A375 (cell line): ENCODE results near the gene PCDHB4. TPM values are rescaled to one million over a fixed set of nuclear protein-coding genes. Genes with fewer than 3 reads are reported as not detected.

Source experiments
- total RNA-seq: library from RNA; depleted of rRNA; stranded (reverse); fragments of >200 nt; shearing (Covaris generic); gene quantifications from 2 replicates; pipeline ENCODE4 v1.2.3, GENCODE V29; 2014; rRNA removed

Gene PCDHB4
- 0.66 and 1.7 TPM in 2 replicates for total RNA-seq

DNA sequence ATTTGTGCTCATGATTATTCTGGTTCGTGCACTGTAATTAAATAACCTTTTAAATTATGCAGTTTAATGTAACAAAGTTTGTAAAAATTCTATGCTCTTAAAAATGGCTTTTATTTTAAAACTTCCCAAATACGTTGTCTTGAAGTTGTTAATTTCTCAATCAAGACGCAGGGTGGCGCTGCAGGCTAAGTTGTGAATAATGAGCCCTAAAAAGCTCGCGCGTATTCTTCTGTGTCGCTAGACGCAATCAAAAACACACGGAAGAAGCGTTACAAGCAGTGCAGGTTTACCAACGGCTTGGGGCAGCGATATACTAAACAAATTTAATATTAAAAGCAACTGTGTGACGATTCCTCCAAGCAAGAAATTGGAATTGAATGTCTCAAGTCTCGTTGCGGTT lies at the start of gene PCDHB4:
Gene PCDHB4 (plus strand): TSS at position 256 of the 400 bp plus-strand sequence. CDS start 181 bp downstream, outside the sequence.

DNA sequence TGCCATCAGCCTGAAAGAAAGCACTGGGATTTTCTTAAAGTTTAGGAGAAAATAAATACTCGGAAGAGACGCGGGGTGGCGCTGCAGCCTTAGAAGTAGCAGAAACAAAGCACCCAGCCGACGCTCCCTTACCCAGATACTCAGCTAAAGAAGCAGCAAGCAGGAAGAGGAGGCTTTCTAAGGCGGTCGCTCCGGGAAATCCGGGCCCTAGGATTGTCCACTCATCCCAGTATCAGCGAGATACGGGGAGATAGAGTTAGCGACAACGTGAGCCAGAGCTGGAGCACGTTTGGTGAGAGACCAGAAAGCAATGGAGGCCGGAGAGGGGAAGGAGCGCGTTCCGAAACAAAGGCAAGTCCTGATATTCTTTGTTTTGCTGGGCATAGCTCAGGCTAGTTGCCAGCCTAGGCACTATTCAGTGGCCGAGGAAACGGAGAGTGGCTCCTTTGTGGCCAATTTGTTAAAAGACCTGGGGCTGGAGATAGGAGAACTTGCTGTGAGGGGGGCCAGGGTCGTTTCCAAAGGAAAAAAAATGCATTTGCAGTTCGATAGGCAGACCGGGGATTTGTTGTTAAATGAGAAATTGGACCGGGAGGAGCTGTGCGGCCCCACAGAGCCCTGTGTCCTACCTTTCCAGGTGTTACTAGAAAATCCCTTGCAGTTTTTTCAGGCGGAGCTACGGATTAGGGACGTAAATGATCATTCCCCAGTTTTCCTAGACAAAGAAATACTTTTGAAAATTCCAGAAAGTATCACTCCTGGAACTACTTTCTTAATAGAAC lies 26.9 kb upstream of the PCDHB4 start, which contains the start of gene PCDHB2:
Gene PCDHB2 (plus strand): TSS at position 135 of the 782 bp plus-strand sequence. CDS start 176 bp downstream, at position 311.

DNA sequence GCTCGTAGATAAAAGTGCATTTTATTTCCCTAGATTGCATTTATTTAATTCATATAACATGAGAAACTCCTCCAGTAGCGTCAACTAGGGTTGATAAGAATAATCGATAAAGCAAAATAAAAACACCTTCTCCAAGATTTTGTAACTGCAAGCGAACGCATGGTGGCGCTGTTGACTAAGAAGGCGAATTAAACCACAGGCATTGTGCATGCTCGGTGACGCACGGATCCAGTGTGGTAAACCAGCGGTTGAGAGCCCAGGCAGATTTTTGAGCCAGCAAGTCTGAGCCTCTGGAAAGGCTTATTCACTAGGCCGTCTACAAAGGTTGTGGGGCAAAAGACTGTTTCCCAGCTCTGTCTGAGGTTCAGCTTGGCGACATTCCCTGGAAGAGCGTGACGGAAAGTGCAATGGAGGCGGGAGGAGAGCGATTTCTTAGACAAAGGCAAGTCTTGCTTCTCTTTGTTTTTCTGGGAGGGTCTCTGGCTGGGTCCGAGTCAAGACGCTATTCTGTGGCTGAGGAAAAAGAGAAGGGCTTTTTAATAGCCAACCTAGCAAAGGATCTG lies 21.3 kb upstream of the PCDHB4 start, which contains the start of gene PCDHB3:
Gene PCDHB3 (plus strand): TSS at position 231 of the 563 bp plus-strand sequence. CDS start 177 bp downstream, at position 408.

DNA sequence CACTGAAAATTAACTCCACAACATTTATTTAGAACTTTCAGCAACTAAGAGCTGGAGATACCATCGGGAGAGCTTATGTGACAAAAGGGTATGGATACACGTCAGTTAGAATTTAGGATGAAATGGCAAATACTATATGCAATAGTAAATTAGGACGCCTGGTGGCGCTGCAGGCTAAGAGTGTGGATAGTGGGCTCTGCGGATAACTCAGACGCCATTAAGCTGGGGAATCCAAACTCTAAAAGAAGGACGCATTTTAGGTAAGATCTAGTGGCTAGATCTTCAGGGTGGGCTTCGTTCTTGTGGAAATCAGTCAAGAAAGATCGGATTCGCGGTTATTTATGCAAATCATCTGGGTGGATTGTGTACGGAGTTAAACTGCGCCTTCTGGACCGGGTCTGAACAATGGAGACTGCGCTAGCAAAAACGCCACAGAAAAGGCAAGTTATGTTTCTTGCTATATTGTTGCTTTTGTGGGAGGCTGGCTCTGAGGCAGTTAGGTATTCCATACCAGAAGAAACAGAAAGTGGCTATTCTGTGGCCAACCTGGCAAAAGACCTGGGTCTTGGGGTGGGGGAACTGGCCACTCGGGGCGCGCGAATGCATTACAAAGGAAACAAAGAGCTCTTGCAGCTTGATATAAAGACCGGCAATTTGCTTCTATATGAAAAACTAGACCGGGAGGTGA lies 13.6 kb downstream of the PCDHB4 start, which contains the start of gene PCDHB5:
Gene PCDHB5 (plus strand): TSS at position 177 of the 688 bp plus-strand sequence. CDS start 229 bp downstream, at position 406.

DNA sequence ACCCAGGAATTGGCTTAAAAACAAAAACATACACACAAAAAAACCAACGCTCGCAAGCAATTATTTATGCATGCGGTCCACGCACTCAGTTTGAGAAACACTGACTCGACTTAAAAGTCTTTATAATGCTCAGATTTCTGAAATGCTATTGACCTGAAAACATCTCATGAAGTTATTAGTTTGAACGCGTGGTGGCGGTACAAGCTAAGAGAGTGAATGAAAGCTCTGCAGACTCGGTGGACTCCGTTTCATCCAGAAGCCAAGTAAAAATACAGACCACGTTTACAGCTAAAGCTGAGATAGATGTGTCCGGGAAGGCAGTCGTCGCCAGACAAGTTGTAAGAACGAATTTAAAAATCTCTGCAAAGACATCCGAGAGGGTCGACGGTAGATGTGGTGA lies 28.2 kb downstream of the PCDHB4 start, which contains the start of gene PCDHB6:
Gene PCDHB6 (plus strand): TSS at position 246 of the 400 bp plus-strand sequence. CDS start 201 bp downstream, outside the sequence.

DNA sequence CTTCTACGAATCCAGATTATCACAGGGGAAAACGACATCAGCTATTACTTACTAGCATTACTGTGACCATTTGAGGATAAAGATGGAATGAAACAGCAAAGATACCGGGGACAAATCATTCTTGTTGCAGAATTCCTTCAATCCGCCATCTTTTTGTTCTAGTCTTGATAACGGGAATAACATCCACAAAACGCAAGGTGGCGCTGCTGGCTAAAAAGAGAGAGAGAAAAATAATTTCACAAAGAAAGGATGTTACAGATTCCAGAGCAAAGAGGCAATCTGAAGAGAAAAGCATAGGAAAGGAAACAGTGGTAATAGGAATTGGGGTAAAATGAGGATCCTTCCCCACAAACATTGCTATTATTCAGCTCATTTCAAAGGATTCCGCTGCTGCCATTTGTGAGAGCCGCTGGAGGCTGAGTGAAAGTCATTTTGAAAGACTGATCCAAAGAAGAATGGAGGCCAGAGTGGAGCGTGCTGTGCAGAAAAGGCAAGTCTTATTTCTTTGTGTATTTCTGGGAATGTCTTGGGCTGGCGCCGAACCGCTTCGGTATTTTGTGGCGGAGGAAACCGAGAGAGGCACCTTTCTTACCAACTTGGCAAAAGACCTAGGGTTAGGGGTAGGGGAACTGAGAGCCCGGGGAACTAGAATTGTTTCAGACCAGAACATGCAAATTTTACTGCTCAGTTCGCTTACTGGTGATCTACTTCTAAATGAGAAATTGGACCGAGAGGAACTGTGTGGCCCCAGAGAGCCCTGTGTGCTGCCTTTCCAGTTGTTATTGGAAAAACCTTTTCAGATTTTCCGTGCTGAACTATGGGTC lies 51.0 kb downstream of the PCDHB4 start, which contains the start of gene PCDHB7:
Gene PCDHB7 (plus strand): TSS at position 264 of the 824 bp plus-strand sequence. CDS start 192 bp downstream, at position 456.

Other genes starting within 250 kb of the PCDHB4 start
- 2.8 and 3.7 TPM in 2 replicates for gene PCDHA12, start 246.5 kb upstream of the PCDHB4 start, total RNA-seq
- 1.3 and 1.4 TPM in 2 replicates for gene PCDHA13, start 239.7 kb upstream of the PCDHB4 start, total RNA-seq
- gene PCDHAC1, start 195.5 kb upstream of the PCDHB4 start, total RNA-seq: 1.5 and 2.3 TPM in 2 replicates
- gene PCDHAC2, start 155.3 kb upstream of the PCDHB4 start, total RNA-seq: 3.9 and 5.3 TPM in 2 replicates
- 0.11 TPM in 1 of 2 replicates, not detected in the other for gene PCDHB1, start 70.4 kb upstream of the PCDHB4 start, total RNA-seq
- 11.2 and 12.8 TPM in 2 replicates for gene PCDHB2, start 27.2 kb upstream of the PCDHB4 start, total RNA-seq
- 0.26 and 0.45 TPM in 2 replicates for gene PCDHB3, start 21.3 kb upstream of the PCDHB4 start, total RNA-seq
- 12.2 and 12.4 TPM in 2 replicates for gene PCDHB5, start 13.4 kb downstream of the PCDHB4 start, total RNA-seq
- 7.8 and 10.6 TPM in 2 replicates for gene PCDHB6, start 28.2 kb downstream of the PCDHB4 start, total RNA-seq
- 5.7 and 6.7 TPM in 2 replicates for gene PCDHB7, start 50.8 kb downstream of the PCDHB4 start, total RNA-seq
- 6.5 and 6.6 TPM in 2 replicates for gene PCDHB8, start 56.0 kb downstream of the PCDHB4 start, total RNA-seq
- 7.7 and 7.9 TPM in 2 replicates for gene PCDHB16, start 60.6 kb downstream of the PCDHB4 start, total RNA-seq
- gene PCDHB9, start 65.3 kb downstream of the PCDHB4 start, total RNA-seq: 3.1 and 4.1 TPM in 2 replicates
- 2.3 and 3.0 TPM in 2 replicates for gene PCDHB10, start 70.5 kb downstream of the PCDHB4 start, total RNA-seq
- gene PCDHB11, start 77.8 kb downstream of the PCDHB4 start, total RNA-seq: 2.7 and 3.9 TPM in 2 replicates
- gene PCDHB12, start 86.9 kb downstream of the PCDHB4 start, total RNA-seq: 2.3 and 2.7 TPM in 2 replicates
- 2.4 and 2.9 TPM in 2 replicates for gene PCDHB13, start 92.1 kb downstream of the PCDHB4 start, total RNA-seq
- 1.8 and 2.9 TPM in 2 replicates for gene PCDHB14, start 101.5 kb downstream of the PCDHB4 start, total RNA-seq
- 2.1 and 2.7 TPM in 2 replicates for gene PCDHB15, start 123.6 kb downstream of the PCDHB4 start, total RNA-seq
- 0.19 TPM in 1 of 2 replicates, not detected in the other for gene SLC25A2, start 182.2 kb downstream of the PCDHB4 start, total RNA-seq
- 92.6 and 94.6 TPM in 2 replicates for gene TAF7, start 199.0 kb downstream of the PCDHB4 start, total RNA-seq
- 2.5 TPM in 2 replicates for gene PCDHGA1, start 208.7 kb downstream of the PCDHB4 start, total RNA-seq
- 0.66 and 1.0 TPM in 2 replicates for gene PCDHGA2, start 216.9 kb downstream of the PCDHB4 start, total RNA-seq
- gene PCDHGA3, start 222.0 kb downstream of the PCDHB4 start, total RNA-seq: 0.32 and 0.79 TPM in 2 replicates
- 4.5 and 5.0 TPM in 2 replicates for gene PCDHGB1, start 228.3 kb downstream of the PCDHB4 start, total RNA-seq
- 1.9 and 2.0 TPM in 2 replicates for gene PCDHGA4, start 233.2 kb downstream of the PCDHB4 start, total RNA-seq
- 1.9 and 2.3 TPM in 2 replicates for gene PCDHGB2, start 238.2 kb downstream of the PCDHB4 start, total RNA-seq
- 1.3 and 1.4 TPM in 2 replicates for gene PCDHGA5, start 242.3 kb downstream of the PCDHB4 start, total RNA-seq
- gene PCDHGB3, start 248.4 kb downstream of the PCDHB4 start, total RNA-seq: 0.83 and 1.5 TPM in 2 replicates